PC-9 (cell line): ENCODE data around the gene KPNB1. TPM values are rescaled to one million over a fixed set of nuclear protein-coding genes. Genes with fewer than 3 reads are reported as not detected.
A peak's percentile ranks its signal among the peaks of the same experiment; 100 is the strongest.

ENCODE experiments used
- BruUV-seq: library from RNA; stranded (reverse); fragments of 400-500 nt; replicated peaks from 2 replicates; lab custom pipeline; 2021; lab: Mats Ljungman, UMichigan
- CTCF ChIA-PET: fragments of 300-600 bp; sonication (Branson Sonifier 250); formaldehyde crosslinking; loops from one replicate; lab custom pipeline; 2022; ENCODE audit warnings: antibody characterized with exemption; lab: Charles Lee
- POLR2A ChIA-PET: fragments of 300-600 bp; sonication (Branson Sonifier 250); formaldehyde crosslinking; loops from one replicate; lab custom pipeline; 2022; ENCODE audit warnings: antibody characterized with exemption; ENCODE audit not compliant: unreplicated experiment; lab: Charles Lee
- DNase-seq, 2 experiments: peaks; one replicate each; pipeline versions ENCODE4 v3.0.0 to v3.0.0-alpha.2; 2015 to 2022; ENCODE audit warnings: mixed read lengths in 1 of 2
- H2AFZ ChIP-seq: fragments of 200-600 bp; sonication (generic); 2 replicates; pipeline ENCODE4 v1.8.1; 2017; ENCODE audit warnings: antibody characterized with exemption
- H3F3A ChIP-seq: fragments of 200-600 bp; sonication (generic); 2 replicates; pipeline ENCODE4 v1.8.1; 2017; ENCODE audit warnings: antibody characterized with exemption, mild to moderate bottlenecking, low read depth; ENCODE audit not compliant: insufficient read depth
- H3K27ac ChIP-seq: fragments of 200-600 bp; sonication (generic); 2 replicates; pipeline ENCODE4 v1.6.1; 2016; ENCODE audit warnings: mixed run types
- H3K27me3 ChIP-seq: fragments of 200-600 bp; sonication (generic); 2 replicates; pipeline ENCODE4 v1.6.1; 2016; ENCODE audit warnings: low read depth, mixed run types; ENCODE audit not compliant: insufficient read depth
- H3K36me3 ChIP-seq: fragments of 200-600 bp; sonication (generic); 2 replicates; pipeline ENCODE4 v1.6.1; 2016; ENCODE audit warnings: low read depth, mixed run types
- H3K4me1 ChIP-seq: fragments of 200-600 bp; sonication (generic); replicated peaks from 2 replicates; pipeline ENCODE4 v1.6.1; 2016; ENCODE audit warnings: mixed run types; ENCODE audit not compliant: insufficient read depth
- H3K4me2 ChIP-seq: fragments of 200-600 bp; sonication (generic); 2 replicates; pipeline ENCODE4 v1.6.1; 2017; ENCODE audit warnings: mixed run types
- H3K4me3 ChIP-seq: fragments of 200-600 bp; sonication (generic); 2 replicates; pipeline ENCODE4 v1.6.1; 2016; ENCODE audit warnings: mixed run types
- H3K79me2 ChIP-seq: fragments of 200-600 bp; sonication (generic); 2 replicates; pipeline ENCODE4 v1.6.1; 2017; ENCODE audit warnings: low read depth, mixed run types
- H3K9me2 ChIP-seq: fragments of 200-600 bp; sonication (generic); 2 replicates; pipeline ENCODE4 v1.8.1; 2017; ENCODE audit warnings: mild to moderate bottlenecking; ENCODE audit not compliant: insufficient read depth
- H3K9me3 ChIP-seq: fragments of 200-600 bp; sonication (generic); 2 replicates; pipeline ENCODE4 v1.8.1; 2016; ENCODE audit warnings: low read depth; ENCODE audit not compliant: insufficient read depth
- H4K20me1 ChIP-seq: fragments of 200-600 bp; sonication (generic); 2 replicates; pipeline ENCODE4 v1.8.1; 2017; ENCODE audit not compliant: insufficient read depth
- CTCF ChIP-seq: fragments of 200-600 bp; sonication (generic); conservative IDR thresholded peaks from 2 replicates; pipeline ENCODE4 v1.6.1; 2017; ENCODE audit warnings: mixed run types, antibody characterized with exemption, mild to moderate bottlenecking, moderate library complexity
- EZH2 ChIP-seq: fragments of 200-600 bp; sonication (generic); IDR thresholded peaks from 2 replicates; pipeline ENCODE4 v1.8.0; 2017; ENCODE audit warnings: antibody characterized with exemption, low read depth
- intact Hi-C: fragments of 100-400 bp; cut with micrococcal nuclease; formaldehyde crosslinking; loops from one replicate; pipeline ENCODE4 v1.10.0; 2022; ENCODE audit not compliant: unreplicated experiment
- total RNA-seq: library from RNA; stranded (reverse); gene quantifications from 2 replicates; pipeline ENCODE4 v1.2.3, GENCODE V29; 2021

The KPNB1 gene
- total RNA-seq, 1 experiment from 2014 or later, result 306 TPM

- intact Hi-C loops, result loop anchor here (5.0 to 10.0 kb wide), 3 partner anchors 109 to 667 kb away; no protein-coding TSS in a partner anchor
- Histone ChIP-seq H3K4me2 (no peak overlapping the region), H3K36me3 (peaks cover 55% of the 10 kb centered on the region), H4K20me1 (peaks cover 8% of the 10 kb centered on the region; the same call in 1 of the 2 replicates), H3K4me1 (peaks cover 29% of the 10 kb centered on the region), H3K27ac (peak overlapping the region; percentile 71), H3K9me3 (no peaks in the 10 kb centered on the region), H3K27me3 (no peaks in the 10 kb centered on the region), H3F3A (peaks cover 93% of the 10 kb centered on the region), H3K79me2 (0 out of 2 replicates have a peak, but pooled peaks cover 16% of the 10 kb centered on the region), H3K9me2 (no peaks in the 10 kb centered on the region), H2AFZ (no peak overlapping the region), H3K4me3 (no peak overlapping the region)
- ChIA-PET CTCF (no interaction called here), POLR2A (interaction anchor here (0.6 kb wide), 1 partner anchor 897 kb away, joined by 5 read pairs; no protein-coding TSS in a partner anchor)
- peak in 1 of 2 experiments; percentile 57 for DNase-seq
- TF ChIP-seq EZH2, result no peak
- no peak for TF ChIP-seq CTCF
- no TSS peak for BruUV-seq
These were observed 38.1 kb upstream of the KPNB1 start for GRCh38 chr17:47611372-47612350.

GRCh38 chr17:47615766-47616424 lies 33.8 kb upstream of the KPNB1 start:
- Histone ChIP-seq H3K79me2 (peaks cover 9% of the 10 kb centered on the region; the same call in 1 of the 2 replicates), H2AFZ (no peak overlapping the region), H3K9me3 (no peaks in the 10 kb centered on the region), H3F3A (peaks cover 97% of the 10 kb centered on the region), H3K9me2 (no peaks in the 10 kb centered on the region), H3K4me1 (peaks cover 30% of the 10 kb centered on the region), H3K36me3 (peaks cover 56% of the 10 kb centered on the region), H3K4me2 (no peak overlapping the region), H4K20me1 (peaks cover 10% of the 10 kb centered on the region; the same call in 1 of the 2 replicates), H3K27ac (0 out of 2 replicates have a peak overlapping the region, but pooled peaks have one; percentile 7), H3K27me3 (no peaks in the 10 kb centered on the region), H3K4me3 (no peak overlapping the region)
- peak in 1 of 2 experiments; percentile 49 for DNase-seq
- POLR2A ChIA-PET, result no interaction called here
- intact Hi-C loops, result loop anchor here (5.0 to 10.0 kb wide), 3 partner anchors 251 to 671 kb away; partner anchors contain the start of gene EFCAB13
- BruUV-seq, result no TSS peak
- CTCF ChIA-PET, result interaction anchor here (0.5 to 0.6 kb wide), 2 partner anchors 65 to 105 kb away, joined by 3 to 7 read pairs; no protein-coding TSS in a partner anchor
- peak; percentile 93 for TF ChIP-seq CTCF
- TF ChIP-seq EZH2, result no peak

- BruUV-seq, result no TSS peak
- Histone ChIP-seq H3F3A (peaks cover 89% of the 10 kb centered on the region), H3K4me1 (peaks cover 37% of the 10 kb centered on the region), H3K4me3 (no peak overlapping the region), H3K4me2 (no peak overlapping the region), H3K79me2 (no peaks in the 10 kb centered on the region; the same call in 1 of the 2 replicates), H2AFZ (no peak overlapping the region), H3K36me3 (peaks cover 51% of the 10 kb centered on the region), H4K20me1 (peaks cover 11% of the 10 kb centered on the region; the same call in 1 of the 2 replicates), H3K9me3 (no peaks in the 10 kb centered on the region), H3K27me3 (no peaks in the 10 kb centered on the region), H3K9me2 (no peaks in the 10 kb centered on the region), H3K27ac (no peak overlapping the region)
- DNase-seq, result no peak
- ChIA-PET POLR2A (interaction anchor here (0.6 kb wide), 2 partner anchors 31 to 71 kb away, joined by 5 to 6 read pairs; no protein-coding TSS in a partner anchor), CTCF (interaction anchor here (0.6 kb wide), 1 partner anchor 63 kb away, joined by 6 read pairs; no protein-coding TSS in a partner anchor)
- intact Hi-C loops, result loop anchor here (5.0 to 10.0 kb wide), 3 partner anchors 254 to 674 kb away; partner anchors contain the start of gene EFCAB13
- no peak for TF ChIP-seq EZH2
- TF ChIP-seq CTCF, result peak; percentile 56
These were observed 31.3 kb upstream of the KPNB1 start for GRCh38 chr17:47618410-47618809.
